Middle frontal gyrus (tissue), 1 donor: ENCODE measurements around the gene TRMU.

Experiments
- DNase-seq: peaks from one replicate; pipeline ENCODE4 v3.0.0-alpha.2; 2015; ENCODE audit warnings: low spot score; ENCODE audit errors: extremely low spot score

The TRMU gene

DNA sequence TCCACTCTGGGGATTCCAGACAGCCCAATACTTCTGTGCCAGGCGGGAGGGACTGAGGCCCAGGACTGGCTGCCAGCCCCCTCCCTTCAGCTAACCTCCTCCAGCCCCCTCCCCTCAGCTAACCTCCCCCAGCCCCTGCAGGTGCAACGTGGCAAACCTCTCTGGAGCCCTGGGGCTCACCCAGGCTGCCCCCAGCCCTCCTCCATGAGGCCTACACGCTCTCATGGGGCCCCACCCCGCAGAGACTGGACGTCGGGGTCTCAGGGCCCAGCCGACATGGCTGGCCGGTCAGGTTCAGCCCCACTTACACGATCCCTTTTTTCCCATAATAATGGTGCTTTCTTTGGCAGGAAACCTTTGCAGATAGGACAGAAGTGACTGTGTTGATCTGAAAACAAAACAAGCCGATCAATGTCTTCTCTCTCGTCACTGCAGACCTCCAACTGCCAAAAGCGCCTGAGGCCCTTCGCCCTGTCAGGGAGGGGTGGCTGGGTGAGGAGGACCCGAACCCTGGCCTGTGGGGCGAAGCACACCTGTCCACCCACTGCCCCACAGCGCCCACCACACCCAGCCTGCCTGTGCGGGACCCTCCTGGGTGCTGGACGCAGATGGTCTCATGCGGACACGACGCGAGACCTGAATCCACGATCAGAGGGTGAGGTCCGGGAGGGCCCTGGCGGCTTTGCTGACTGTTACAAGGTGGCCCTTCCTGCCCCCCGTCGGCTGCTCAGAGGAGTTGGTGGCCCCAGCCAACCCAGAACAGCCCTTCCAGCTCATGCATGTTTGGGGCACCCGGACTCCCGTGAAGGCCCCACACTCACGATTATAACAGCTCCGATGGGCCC is 33.6 kb downstream of the TRMU start:
- no peak for DNase-seq

GRCh38 chr22:46369716-46370583 is 34.4 kb downstream of the TRMU start:
- no peak for DNase-seq

DNA sequence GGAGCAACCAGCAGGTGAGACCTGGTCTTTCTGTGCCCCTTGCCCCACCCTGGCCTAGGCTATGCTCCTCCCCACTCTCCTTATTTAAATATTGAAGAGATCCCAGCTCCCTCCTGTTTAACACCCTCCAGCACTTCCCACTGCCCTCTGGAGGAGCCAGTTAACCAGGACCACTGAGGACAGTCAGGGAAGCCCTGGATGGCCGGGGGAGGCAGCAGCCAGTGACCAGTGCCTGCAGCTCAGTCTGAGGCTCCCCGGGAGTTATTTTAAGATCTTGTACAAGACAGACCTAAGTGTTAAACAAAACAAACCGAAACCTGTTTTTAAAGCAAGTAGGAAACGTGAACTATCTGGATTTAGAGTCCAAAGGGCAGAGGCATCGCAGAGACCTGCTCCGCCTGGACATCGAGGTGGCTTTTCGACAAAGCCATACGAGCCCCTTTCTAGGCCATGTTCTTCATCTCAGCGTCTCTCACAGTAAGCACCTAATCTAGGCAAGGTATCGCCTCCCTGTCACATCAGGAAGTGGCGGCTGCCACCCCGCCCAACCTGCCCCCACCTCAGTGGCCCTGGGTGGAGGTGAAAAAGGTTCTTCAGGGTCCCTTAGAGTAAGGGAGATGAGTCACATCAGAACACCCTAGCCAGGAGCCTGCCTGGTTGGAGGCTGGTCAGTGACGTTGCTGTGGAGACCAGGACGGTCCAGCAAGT is 35.2 kb downstream of the TRMU start:
- no peak for DNase-seq

- no peak for DNase-seq
Measured at GRCh38 chr22:46371623-46372226, 36.2 kb downstream of the TRMU start.

- no peak for DNase-seq
Measured at GRCh38 chr22:46372686-46373085, 37.2 kb downstream of the TRMU start.

- DNase-seq, result no peak
Measured at GRCh38 chr22:46373159-46373558, 37.6 kb downstream of the TRMU start.

- no peak for DNase-seq
Measured at GRCh38 chr22:46373921-46374662, 38.6 kb downstream of the TRMU start.

DNA sequence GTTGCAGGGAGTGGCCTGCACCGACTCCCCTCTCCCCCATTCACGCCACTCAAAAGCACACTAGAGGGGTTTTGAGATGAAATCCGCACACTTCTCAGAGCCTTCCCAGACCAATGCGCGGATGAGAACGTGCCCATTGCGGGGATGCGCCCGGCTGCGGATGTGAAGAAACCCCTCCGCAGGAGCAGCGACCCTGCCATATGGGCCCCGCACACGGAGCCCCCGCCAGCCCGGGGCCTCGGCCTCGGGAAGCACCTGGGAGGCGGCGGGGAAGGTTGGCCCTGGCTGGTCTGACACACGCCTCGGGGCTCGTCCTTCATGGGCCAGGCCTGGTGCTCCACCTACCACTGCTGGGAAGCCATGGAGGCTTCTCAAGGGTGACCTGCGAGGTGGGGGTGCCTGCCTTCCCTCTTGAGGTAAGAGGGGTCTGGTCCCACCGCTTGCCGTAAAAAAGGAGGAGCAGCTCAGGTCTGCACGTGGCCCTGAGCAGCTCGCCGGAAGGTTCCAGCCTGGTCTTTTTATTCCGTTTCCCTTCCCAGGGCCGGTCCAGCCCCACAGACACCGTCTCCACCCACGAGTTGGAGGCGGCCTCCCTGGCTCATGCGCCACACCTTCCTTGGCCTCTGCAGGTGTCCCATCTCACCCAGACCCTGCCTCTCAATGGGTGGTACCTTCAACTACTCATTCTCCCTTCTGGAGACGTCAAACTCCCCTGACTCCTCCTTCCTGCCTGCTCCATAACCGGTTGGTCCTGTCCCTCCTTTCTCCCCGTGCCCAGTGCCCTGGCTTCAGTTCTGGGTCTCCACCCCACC is 39.4 kb downstream of the TRMU start:
- no peak for DNase-seq

DNA sequence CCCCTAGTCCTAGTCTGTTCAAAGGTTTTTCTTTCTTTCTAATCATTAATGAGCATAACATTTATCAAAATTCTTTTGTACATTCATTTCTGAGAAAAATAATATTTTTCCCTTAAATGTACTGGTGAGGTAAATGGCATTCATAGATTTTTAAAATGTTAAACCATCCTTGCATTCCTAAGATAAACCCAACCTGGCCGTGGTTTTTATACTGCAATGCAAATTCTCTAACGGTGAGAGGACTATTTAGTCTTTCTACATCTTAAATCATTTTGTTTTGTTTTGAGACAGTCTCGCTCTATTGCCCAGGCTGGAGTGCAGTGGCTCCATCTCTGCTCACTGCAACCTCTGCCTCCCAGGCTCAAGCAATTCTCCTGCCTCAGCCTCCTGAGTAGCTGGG is 40.6 kb downstream of the TRMU start:
- DNase-seq, result no peak

GRCh38 chr22:46376908-46377524 is 41.5 kb downstream of the TRMU start:
- DNase-seq, result no peak

GRCh38 chr22:46377525-46378425 is 42.3 kb downstream of the TRMU start:
- no peak for DNase-seq

DNA sequence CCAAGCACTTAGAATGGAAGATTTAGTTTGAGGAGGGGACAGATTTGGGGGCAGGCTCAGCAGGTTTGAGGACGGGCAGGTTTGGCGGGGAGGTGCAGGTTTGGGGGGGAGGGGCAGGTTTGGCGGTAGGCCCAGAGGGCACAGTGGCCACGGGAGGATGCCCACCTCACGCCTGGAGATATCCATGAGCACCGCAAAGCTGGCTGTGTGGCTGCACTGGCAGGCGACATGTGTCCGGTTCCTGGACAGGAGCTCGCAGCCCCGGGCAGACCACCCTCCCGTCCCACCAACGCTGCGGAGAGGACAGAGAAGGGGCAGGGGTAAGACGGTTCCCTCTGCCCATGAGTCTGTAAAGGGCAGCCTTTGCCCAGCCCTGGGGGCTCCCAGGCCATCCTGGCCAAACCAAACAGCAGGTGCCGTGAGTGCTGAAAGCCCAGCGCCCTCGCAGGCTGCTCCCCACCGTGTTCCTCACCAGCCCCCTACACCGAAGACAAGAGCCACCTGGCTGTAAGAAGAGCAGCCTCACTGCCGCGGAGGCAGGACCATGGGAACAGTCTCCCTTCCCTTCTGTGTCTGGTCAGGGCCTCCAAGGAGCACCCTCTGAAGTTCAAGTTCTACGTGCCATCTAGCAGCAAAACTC is 43.0 kb downstream of the TRMU start:
- no peak for DNase-seq

DNA sequence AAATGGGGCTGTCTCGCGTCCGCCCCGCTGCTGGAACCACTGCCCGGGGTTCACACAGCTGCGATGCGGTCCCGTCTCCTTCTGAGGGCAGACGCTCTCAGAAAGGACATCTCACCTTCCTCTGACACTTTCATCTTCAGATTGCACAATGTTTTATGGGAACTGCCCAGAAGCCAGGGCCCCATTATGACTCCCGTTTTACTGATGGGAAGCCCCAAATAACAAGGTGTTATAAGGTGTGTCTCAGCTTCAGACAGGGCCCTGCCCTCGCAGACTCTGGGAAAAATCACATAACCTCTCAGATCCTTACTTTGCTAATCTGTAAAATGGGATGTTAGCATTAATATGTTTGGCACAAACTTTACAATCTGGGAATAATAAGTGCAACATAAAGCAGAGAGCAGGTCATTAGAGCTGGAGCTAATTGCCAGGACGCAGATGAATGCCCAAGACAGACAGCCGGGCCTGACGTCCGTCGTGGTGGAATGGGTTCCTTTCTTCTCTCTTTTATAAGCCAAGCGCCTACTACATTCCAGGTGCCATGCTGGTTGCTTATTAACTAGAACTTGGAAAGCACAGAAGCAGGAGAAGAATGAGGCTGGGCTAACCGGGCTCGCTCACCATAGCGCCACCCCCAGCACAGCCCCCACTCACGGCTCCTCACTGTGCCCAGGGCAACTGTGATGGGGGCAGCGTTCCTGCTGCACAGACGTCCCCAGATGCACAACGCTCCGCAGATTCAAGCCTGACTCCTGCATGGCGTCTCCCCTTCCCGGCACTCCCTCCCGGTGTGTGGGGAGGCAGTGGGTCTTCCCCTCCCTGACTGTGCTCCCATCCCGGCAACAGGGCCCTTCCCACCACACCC is 43.8 kb downstream of the TRMU start:
- no peak for DNase-seq

- DNase-seq, result no peak
Measured at GRCh38 chr22:46380069-46380468, 44.6 kb downstream of the TRMU start.

DNA sequence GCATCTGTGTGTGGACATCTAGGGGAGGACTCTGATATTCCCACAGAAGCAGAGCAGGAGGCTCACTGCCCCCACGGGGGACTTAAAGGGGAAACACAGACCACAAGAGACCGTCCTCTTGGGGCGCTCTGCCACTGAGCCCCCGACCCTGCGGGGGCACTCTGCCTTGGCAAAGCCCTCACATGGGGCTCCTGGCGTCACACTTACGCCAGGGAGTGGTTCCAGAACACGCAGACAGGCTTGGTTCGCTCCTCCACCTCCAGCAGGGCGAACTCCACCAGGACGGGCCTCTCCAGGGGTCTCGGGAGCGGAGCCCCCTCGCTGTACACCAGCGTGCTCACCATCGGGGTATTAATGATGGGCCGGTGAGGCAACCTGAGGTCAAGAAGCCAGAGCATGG is 45.1 kb downstream of the TRMU start:
- no peak for DNase-seq

DNA sequence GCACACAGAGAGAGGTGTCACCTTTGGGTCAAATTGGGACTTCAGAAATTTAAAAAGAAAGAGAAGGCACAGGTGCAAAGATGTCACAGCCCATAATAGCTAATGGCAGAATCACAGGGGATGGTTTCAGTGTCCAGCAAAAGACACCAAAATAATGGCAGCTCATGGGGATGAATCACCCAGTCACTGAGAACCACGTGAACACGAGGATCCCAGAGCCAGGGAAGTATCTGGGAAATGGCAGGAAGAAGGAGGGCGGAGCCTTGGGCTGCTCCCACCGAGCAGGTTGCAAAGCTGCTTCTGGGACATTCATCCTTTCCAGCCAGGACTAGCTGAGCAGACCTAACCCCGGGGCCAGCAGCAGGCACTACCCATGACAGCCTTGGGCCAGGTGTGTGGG is 45.6 kb downstream of the TRMU start:
- DNase-seq, result no peak

- DNase-seq, result no peak
Measured at GRCh38 chr22:46381731-46382130, 46.2 kb downstream of the TRMU start.
